HCT116 (cell line): ENCODE data around the gene PKNOX2. TPM values are rescaled to one million over a fixed set of nuclear protein-coding genes. Genes with fewer than 3 reads are reported as not detected.

Source experiments
- ATAC-seq: fragments of 200-7000 bp; cut with Tn5 transposase; 2 replicates; pipeline ENCODE4 v1.9.1; 2020; ENCODE audit warnings: mild to moderate bottlenecking, moderate library complexity
- BruUV-seq: library from RNA; stranded (reverse); fragments of 400-500 nt; replicated peaks from 2 replicates; lab custom pipeline; 2021; lab: Mats Ljungman, UMichigan
- CTCF ChIA-PET: fragments of 300-600 bp; sonication (Branson Sonifier 250); formaldehyde crosslinking; loops from one replicate; lab custom pipeline; 2021; ENCODE audit warnings: antibody characterized with exemption; lab: Charles Lee
- POLR2A ChIA-PET: fragments of 300-600, 350-600 bp; sonication (Branson Sonifier 250); formaldehyde crosslinking; loops from one replicate; lab custom pipeline; 2021; ENCODE audit warnings: antibody characterized with exemption; lab: Charles Lee
- RAD21 ChIA-PET, 2 experiments: fragments of 300-600 bp; sonication (Branson Sonifier 250); formaldehyde crosslinking; loops; one replicate each; lab custom pipeline; 2023; ENCODE audit warnings: low total read pairs in 2 of 2; ENCODE audit not compliant: uncharacterized antibody in 2 of 2, unreplicated experiment in 2 of 2, low non-redundant PET in 1 of 2; lab: Charles Lee
- DNase-seq: peaks from one replicate; pipeline ENCODE4 v3.0.0-alpha.2; 2010; ENCODE audit warnings: low read depth, low spot score
- H2AFZ ChIP-seq: fragments of 200-600 bp; shearing (Covaris generic), sonication (generic); 2 replicates; pipeline ENCODE4 v1.6.1; 2017; ENCODE audit warnings: low read depth, mixed run types, mixed read lengths, antibody characterized with exemption, low read length; ENCODE audit not compliant: poor library complexity, severe bottlenecking
- H3K27ac ChIP-seq: 2 replicates; pipeline ENCODE4 v1.5.1; 2012; ENCODE audit warnings: low read depth, low read length
- H3K27me3 ChIP-seq: fragments of 200-600 bp; sonication (generic); 2 replicates; pipeline ENCODE4 v1.6.1; 2016; ENCODE audit warnings: mixed run types, low read length, mixed read lengths; ENCODE audit not compliant: insufficient read depth
- H3K36me3 ChIP-seq, 2 experiments: fragments of 200-500 bp in 1 of 2; fragments of 200-600 bp in 1 of 2; sonication (Bioruptor generic) in 1 of 2; sonication (generic) in 1 of 2; 2 replicates each; pipeline versions ENCODE4 v1.5.1 to v1.6.1; 2014 to 2016; ENCODE audit warnings: low read length in 2 of 2, inconsistent platforms in 1 of 2, mixed read lengths in 1 of 2, mixed run types in 1 of 2; ENCODE audit not compliant: insufficient read depth in 2 of 2, control insufficient read depth in 1 of 2
- H3K4me1 ChIP-seq, 2 experiments: fragments of 200-600 bp in 1 of 2; sonication (generic) in 1 of 2; 2 replicates each; pipeline versions ENCODE4 v1.5.1 to v1.6.1; 2012 to 2017; ENCODE audit warnings: low read length in 2 of 2, inconsistent platforms in 1 of 2, mild to moderate bottlenecking in 1 of 2, mixed read lengths in 1 of 2, mixed run types in 1 of 2, moderate library complexity in 1 of 2; ENCODE audit not compliant: insufficient read depth in 2 of 2, control insufficient read depth in 1 of 2
- H3K4me2 ChIP-seq: fragments of 200-600 bp; sonication (generic); 2 replicates; pipeline ENCODE4 v1.6.1; 2017; ENCODE audit warnings: mixed run types, low read length, mixed read lengths
- H3K4me3 ChIP-seq, 2 experiments: fragments of 200-600 bp in 1 of 2; sonication (generic) in 1 of 2; replicated peaks in 1 of 2; 2 replicates each; pipeline ENCODE4 v1.5.1; 2011 to 2016; ENCODE audit warnings: low read length in 2 of 2, control low read depth in 1 of 2, low read depth in 1 of 2, mild to moderate bottlenecking in 1 of 2, mixed read lengths in 1 of 2, mixed run types in 1 of 2
- H3K79me2 ChIP-seq: fragments of 200-600 bp; sonication (generic); 2 replicates; pipeline ENCODE4 v1.6.1; 2017; ENCODE audit warnings: mild to moderate bottlenecking, mixed run types, low read length, moderate library complexity, mixed read lengths; ENCODE audit not compliant: insufficient read depth
- H3K9ac ChIP-seq: fragments of 200-600 bp; sonication (generic); 2 replicates; pipeline ENCODE4 v1.6.1; 2016; ENCODE audit warnings: low read length, mixed read lengths
- H3K9me2 ChIP-seq: fragments of 200-600 bp; sonication (generic), shearing (Covaris generic); 2 replicates; pipeline ENCODE4 v1.6.1; 2017; ENCODE audit warnings: mixed run types, mild to moderate bottlenecking, moderate library complexity; ENCODE audit not compliant: insufficient read depth
- H3K9me3 ChIP-seq, 2 experiments: fragments of 200-500 bp in 1 of 2; fragments of 200-600 bp in 1 of 2; sonication (Bioruptor generic) in 1 of 2; sonication (generic) in 1 of 2; 2 replicates each; pipeline ENCODE4 v1.6.1; 2014 to 2017; ENCODE audit warnings: low read length in 2 of 2, mixed read lengths in 2 of 2, inconsistent platforms in 1 of 2, low read depth in 1 of 2, mild to moderate bottlenecking in 1 of 2, mixed run types in 1 of 2, moderate library complexity in 1 of 2; ENCODE audit not compliant: control insufficient read depth in 1 of 2, insufficient read depth in 1 of 2
- H4K20me1 ChIP-seq: fragments of 200-600 bp; sonication (generic), shearing (Covaris generic); 2 replicates; pipeline ENCODE4 v1.6.1; 2017; ENCODE audit warnings: mixed run types, mild to moderate bottlenecking, moderate library complexity; ENCODE audit not compliant: insufficient read depth
- CTCF ChIP-seq, 3 experiments: fragments of 200-600 bp in 1 of 3; sonication (generic) in 1 of 3; IDR thresholded peaks in 2 of 3; conservative IDR thresholded peaks in 1 of 3; 2 replicates each; pipeline ENCODE4 v1.5.1; 2012 to 2017; ENCODE audit warnings: low read depth in 2 of 3, low read length in 2 of 3, antibody characterized with exemption in 1 of 3, borderline replicate concordance in 1 of 3, control low read depth in 1 of 3, mild to moderate bottlenecking in 1 of 3, mixed read lengths in 1 of 3, mixed run types in 1 of 3, moderate library complexity in 1 of 3; ENCODE audit not compliant: insufficient read depth in 1 of 3
- EZH2 ChIP-seq: fragments of 200-600 bp; sonication (generic); IDR thresholded peaks from 2 replicates; pipeline ENCODE4 v1.6.1; 2017; ENCODE audit warnings: antibody characterized with exemption, mixed run types
- FOSL1 ChIP-seq: IDR thresholded peaks from 2 replicates; pipeline ENCODE4 v1.6.1; 2012; ENCODE audit warnings: low read depth
- JUND ChIP-seq: IDR thresholded peaks from 2 replicates; pipeline ENCODE4 v1.6.1; 2012
- POLR2A ChIP-seq: IDR thresholded peaks from 2 replicates; pipeline ENCODE4 v1.7.0; 2011; ENCODE audit warnings: borderline replicate concordance; ENCODE audit not compliant: insufficient read depth, insufficient read length; ENCODE audit errors: extremely low read depth
- POLR2AphosphoS5 ChIP-seq: IDR thresholded peaks from 2 replicates; pipeline ENCODE4 v1.6.1; 2011; ENCODE audit warnings: mild to moderate bottlenecking, low read depth, low read length, moderate library complexity
- RAD21 ChIP-seq: IDR thresholded peaks from 2 replicates; pipeline ENCODE4 v1.6.1; 2012; ENCODE audit warnings: low read depth, mild to moderate bottlenecking
- REST ChIP-seq: IDR thresholded peaks from 2 replicates; pipeline ENCODE4 v1.6.1; 2012; ENCODE audit warnings: low read depth
- SIN3A ChIP-seq: IDR thresholded peaks from 2 replicates; pipeline ENCODE4 v1.6.1; 2012; ENCODE audit warnings: low read depth
- SRF ChIP-seq: IDR thresholded peaks from 2 replicates; pipeline ENCODE4 v1.6.1; 2012; ENCODE audit warnings: low read depth
- YY1 ChIP-seq: IDR thresholded peaks from 2 replicates; pipeline ENCODE4 v1.6.1; 2011; ENCODE audit warnings: low read length, low read depth, moderate library complexity, mild to moderate bottlenecking; ENCODE audit not compliant: insufficient replicate concordance; ENCODE audit errors: extremely low read depth
- ZFX ChIP-seq: fragments of 450-650 bp; IDR thresholded peaks from 2 replicates; pipeline ENCODE4 v1.6.1; 2017
- intact Hi-C: fragments of 100-400 bp; cut with micrococcal nuclease; formaldehyde crosslinking; loops from 2 replicates; pipeline ENCODE4 v1.10.0; 2022
- total RNA-seq: library from RNA; stranded (reverse); gene quantifications from one replicate; pipeline ENCODE4 v1.2.1, GENCODE V29; 2021; ENCODE audit not compliant: unreplicated experiment

Gene PKNOX2
- total RNA-seq, 1 experiment from 2014 or later, result 0.20 TPM

- intact Hi-C loops, result no loop called here
- RAD21 ChIA-PET, result no interaction called here
Observed at GRCh38 chr11:125374398-125374797, 209.8 kb downstream of the PKNOX2 start.

More at GRCh38 chr11:125374398-125374797, 209.8 kb downstream of the PKNOX2 start:
- ChIA-PET CTCF (interaction anchor here (1.4 kb wide), 1 partner anchor 10 kb away, joined by 4 read pairs; no protein-coding TSS in a partner anchor), POLR2A (no interaction called here)
- DNase-seq, result no peak
- BruUV-seq, result no TSS peak
- ATAC-seq, result no peak
- H3K9me2 ChIP-seq, result no peaks in the 10 kb centered on the region
- H3K27me3 ChIP-seq, result peaks cover 39% of the 10 kb centered on the region
- H3K9ac ChIP-seq, result no peak overlapping the region
- no peak overlapping the region for H2AFZ ChIP-seq
- no peaks in the 10 kb centered on the region for H3K9me3 ChIP-seq
- no peaks in the 10 kb centered on the region for H3K36me3 ChIP-seq
- TF ChIP-seq YY1, result no peak
- no peak for TF ChIP-seq CTCF (IDR thresholded peaks at IDR 0.05 in 2 of 3, conservative IDR thresholded peaks at IDR 0.05 in 1 of 3; ENCODE audit: borderline replicate concordance in 1 of 3, insufficient read depth in 1 of 3, low read depth in 2 of 3, low read length in 2 of 3)
- no peak for TF ChIP-seq RAD21
- TF ChIP-seq SRF, result no peak
- TF ChIP-seq REST, result no peak
- no peak for TF ChIP-seq SIN3A
- TF ChIP-seq POLR2A, result no peak
- TF ChIP-seq ZFX, result no peak
- TF ChIP-seq POLR2AphosphoS5, result no peak
- no peak for TF ChIP-seq JUND
- TF ChIP-seq EZH2, result no peak
- TF ChIP-seq FOSL1, result no peak
- H3K4me2 ChIP-seq, result no peak overlapping the region
- no peak overlapping the region for H3K4me3 ChIP-seq
- H3K4me1 ChIP-seq, result no peaks in the 10 kb centered on the region
- H3K27ac ChIP-seq, result no peak overlapping the region
- H4K20me1 ChIP-seq, result no peaks in the 10 kb centered on the region
- no peaks in the 10 kb centered on the region for H3K79me2 ChIP-seq
